Esophagus squamous epithelium (tissue), 4 donors: Measurements from ENCODE around the gene ITPRIP.

ENCODE experiments used
- POLR2A ChIP-seq, 4 donors: fragments of 450-650 bp; IDR thresholded peaks; one replicate each; pipeline ENCODE4 v1.6.1; 2017; ENCODE audit warnings: antibody characterized with exemption in 4 of 4, mild to moderate bottlenecking in 4 of 4, moderate library complexity in 3 of 4
- TF ChIP-seq, protein P1 (sequence below), 6 experiments: fragments of 450-650 bp in 4 of 6; fragments of 200-600 bp in 2 of 6; sonication (generic) in 2 of 6; IDR thresholded peaks; one replicate each; pipeline ENCODE4 v1.5.1; 2016 to 2019; ENCODE audit warnings: antibody characterized with exemption in 6 of 6, mild to moderate bottlenecking in 4 of 6, moderate library complexity in 4 of 6

DNA sequence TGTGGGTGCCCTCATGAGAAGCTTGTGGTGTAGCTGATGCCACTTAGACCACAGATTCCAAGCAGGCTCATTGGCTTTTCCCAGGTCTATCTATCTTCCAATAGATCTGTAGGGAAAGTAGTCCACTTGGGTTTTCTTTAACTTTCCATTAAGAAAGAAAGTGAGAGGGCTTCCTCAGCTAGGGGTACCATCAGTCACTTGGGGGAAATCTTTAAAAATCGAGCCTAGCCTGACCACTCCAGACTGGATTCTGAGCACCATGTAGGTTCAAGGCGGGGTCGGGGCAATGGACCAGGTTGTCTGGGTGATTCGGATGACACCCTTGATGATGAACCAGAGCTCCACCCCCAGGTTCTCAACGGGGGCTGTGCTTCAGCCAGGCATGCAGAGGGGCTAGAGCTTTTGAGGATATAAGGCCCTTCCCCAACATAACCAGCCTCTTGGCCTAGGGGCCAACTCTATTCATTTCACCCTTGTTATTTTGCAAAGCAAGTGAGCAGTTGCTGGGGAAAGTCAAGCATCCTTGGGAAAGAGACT, 27.0 kb downstream of the ITPRIP start:
- TF ChIP-seq, protein P1, sequence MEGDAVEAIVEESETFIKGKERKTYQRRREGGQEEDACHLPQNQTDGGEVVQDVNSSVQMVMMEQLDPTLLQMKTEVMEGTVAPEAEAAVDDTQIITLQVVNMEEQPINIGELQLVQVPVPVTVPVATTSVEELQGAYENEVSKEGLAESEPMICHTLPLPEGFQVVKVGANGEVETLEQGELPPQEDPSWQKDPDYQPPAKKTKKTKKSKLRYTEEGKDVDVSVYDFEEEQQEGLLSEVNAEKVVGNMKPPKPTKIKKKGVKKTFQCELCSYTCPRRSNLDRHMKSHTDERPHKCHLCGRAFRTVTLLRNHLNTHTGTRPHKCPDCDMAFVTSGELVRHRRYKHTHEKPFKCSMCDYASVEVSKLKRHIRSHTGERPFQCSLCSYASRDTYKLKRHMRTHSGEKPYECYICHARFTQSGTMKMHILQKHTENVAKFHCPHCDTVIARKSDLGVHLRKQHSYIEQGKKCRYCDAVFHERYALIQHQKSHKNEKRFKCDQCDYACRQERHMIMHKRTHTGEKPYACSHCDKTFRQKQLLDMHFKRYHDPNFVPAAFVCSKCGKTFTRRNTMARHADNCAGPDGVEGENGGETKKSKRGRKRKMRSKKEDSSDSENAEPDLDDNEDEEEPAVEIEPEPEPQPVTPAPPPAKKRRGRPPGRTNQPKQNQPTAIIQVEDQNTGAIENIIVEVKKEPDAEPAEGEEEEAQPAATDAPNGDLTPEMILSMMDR (IDR thresholded peaks at IDR 0.05) = no peak
- no peak for TF ChIP-seq POLR2A (IDR thresholded peaks at IDR 0.05)
